Measurements from ENCODE around the gene NGDN.

Gene NGDN

GRCh38 chr14:23432102-23432925, 37.2 kb upstream of the NGDN start:
- Histone ChIP-seq H2AFZ (ENCODE audit: low read depth) (no peak overlapping the region), H3K27ac (no peak overlapping the region), H3K4me3 (IDR thresholded peaks at IDR 0.05; ENCODE audit: insufficient read depth, low read depth, low read length) (no peak overlapping the region), H3K36me3 (ENCODE audit: insufficient read depth) (no peaks in the 10 kb centered on the region), H3K4me2 (no peak overlapping the region), H3K27me3 (ENCODE audit: insufficient read depth, low read depth) (no peaks in the 10 kb centered on the region), H3K4me1 (ENCODE audit: low read depth, poor library complexity, severe bottlenecking) (no peaks in the 10 kb centered on the region), H4K20me1 (ENCODE audit: insufficient read depth) (no peaks in the 10 kb centered on the region), H3K9ac (no peak overlapping the region), H3K79me2 (ENCODE audit: insufficient read depth, low read depth) (no peaks in the 10 kb centered on the region)
- TF ChIP-seq CTCF (conservative IDR thresholded peaks at IDR 0.05; ENCODE audit: low read depth, low read length) = no peak

GRCh38 chr14:23432946-23433345, 36.6 kb upstream of the NGDN start:
- TF ChIP-seq CTCF (conservative IDR thresholded peaks at IDR 0.05; ENCODE audit: low read depth, low read length) = no peak
- H4K20me1 ChIP-seq (ENCODE audit: insufficient read depth) = no peaks in the 10 kb centered on the region
- no peaks in the 10 kb centered on the region for H3K79me2 ChIP-seq (ENCODE audit: insufficient read depth, low read depth)
- H3K4me2 ChIP-seq = no peak overlapping the region
- no peaks in the 10 kb centered on the region for H3K27me3 ChIP-seq (ENCODE audit: insufficient read depth, low read depth)
- H3K27ac ChIP-seq = no peak overlapping the region
- H3K9ac ChIP-seq = no peak overlapping the region
- H3K4me1 ChIP-seq (ENCODE audit: low read depth, poor library complexity, severe bottlenecking) = no peaks in the 10 kb centered on the region
- H3K4me3 ChIP-seq (IDR thresholded peaks at IDR 0.05; ENCODE audit: insufficient read depth, low read depth, low read length) = no peak overlapping the region
- no peaks in the 10 kb centered on the region for H3K36me3 ChIP-seq (ENCODE audit: insufficient read depth)
- H2AFZ ChIP-seq (ENCODE audit: low read depth) = no peak overlapping the region

GRCh38 chr14:23433457-23433856, 36.0 kb upstream of the NGDN start:
- Histone ChIP-seq H3K27ac (no peak overlapping the region), H3K36me3 (ENCODE audit: insufficient read depth) (no peaks in the 10 kb centered on the region), H2AFZ (ENCODE audit: low read depth) (no peak overlapping the region), H3K4me3 (IDR thresholded peaks at IDR 0.05; ENCODE audit: insufficient read depth, low read depth, low read length) (no peak overlapping the region), H3K9ac (no peak overlapping the region), H3K4me2 (no peak overlapping the region), H3K4me1 (ENCODE audit: low read depth, poor library complexity, severe bottlenecking) (no peaks in the 10 kb centered on the region), H3K79me2 (ENCODE audit: insufficient read depth, low read depth) (no peaks in the 10 kb centered on the region), H4K20me1 (ENCODE audit: insufficient read depth) (no peaks in the 10 kb centered on the region), H3K27me3 (ENCODE audit: insufficient read depth, low read depth) (no peaks in the 10 kb centered on the region)
- no peak for TF ChIP-seq CTCF (conservative IDR thresholded peaks at IDR 0.05; ENCODE audit: low read depth, low read length)

GRCh38 chr14:23434488-23435222, 34.8 kb upstream of the NGDN start:
- Histone ChIP-seq H3K27me3 (ENCODE audit: insufficient read depth, low read depth) (no peaks in the 10 kb centered on the region), H2AFZ (ENCODE audit: low read depth) (no peak overlapping the region), H4K20me1 (ENCODE audit: insufficient read depth) (no peaks in the 10 kb centered on the region), H3K9ac (no peak overlapping the region), H3K4me3 (IDR thresholded peaks at IDR 0.05; ENCODE audit: insufficient read depth, low read depth, low read length) (no peak overlapping the region), H3K79me2 (ENCODE audit: insufficient read depth, low read depth) (no peaks in the 10 kb centered on the region), H3K27ac (no peak overlapping the region), H3K4me2 (no peak overlapping the region), H3K4me1 (ENCODE audit: low read depth, poor library complexity, severe bottlenecking) (no peaks in the 10 kb centered on the region), H3K36me3 (ENCODE audit: insufficient read depth) (no peaks in the 10 kb centered on the region)
- no peak for TF ChIP-seq CTCF (conservative IDR thresholded peaks at IDR 0.05; ENCODE audit: low read depth, low read length)
